ENCODE measurements around the gene IGFLR1.
A peak's percentile ranks its signal among the peaks of the same experiment; 100 is the strongest.
"Not testable (repeated sequence)": the region's sequence is repeated elsewhere in the genome, so short reads cannot be mapped to it uniquely, and the experiment has no call there.

IGFLR1 gene

GRCh38 chr19:35775046-35775297 lies 32.7 kb upstream of the IGFLR1 start:
- no peak for DNase-seq (ENCODE audit: low read depth)
- TF ChIP-seq MAX (IDR thresholded peaks at IDR 0.05; ENCODE audit: low read depth, low read length) (no peak), POLR2A (IDR thresholded peaks at IDR 0.05; ENCODE audit: extremely low read depth, insufficient read length) (no peak), CTCF (IDR thresholded peaks at IDR 0.05; ENCODE audit: low read depth, low read length) (no peak), MYC (IDR thresholded peaks at IDR 0.05; ENCODE audit: low read depth, low read length) (no peak)
- peak overlapping the region; percentile 16 for H3K4me3 ChIP-seq (ENCODE audit: low read depth, low read length)

GRCh38 chr19:35774274-35775045 lies 32.2 kb upstream of the IGFLR1 start:
- DNase-seq (ENCODE audit: low read depth) = no peak
- TF ChIP-seq MYC (IDR thresholded peaks at IDR 0.05; ENCODE audit: low read depth, low read length) (no peak), CTCF (IDR thresholded peaks at IDR 0.05; ENCODE audit: low read depth, low read length) (no peak), MAX (IDR thresholded peaks at IDR 0.05; ENCODE audit: low read depth, low read length) (no peak), POLR2A (IDR thresholded peaks at IDR 0.05; ENCODE audit: extremely low read depth, insufficient read length) (no peak)
- no peak overlapping the region for H3K4me3 ChIP-seq (ENCODE audit: low read depth, low read length)

- no peak overlapping the region for H3K4me3 ChIP-seq (ENCODE audit: low read depth, low read length)
- DNase-seq (ENCODE audit: low read depth) = no peak
- TF ChIP-seq MAX (IDR thresholded peaks at IDR 0.05; ENCODE audit: low read depth, low read length) = no peak
- TF ChIP-seq MYC (IDR thresholded peaks at IDR 0.05; ENCODE audit: low read depth, low read length) = no peak
- TF ChIP-seq CTCF (IDR thresholded peaks at IDR 0.05; ENCODE audit: low read depth, low read length) = no peak
- TF ChIP-seq POLR2A (IDR thresholded peaks at IDR 0.05; ENCODE audit: extremely low read depth, insufficient read length) = no peak
Observed at GRCh38 chr19:35773020-35773806, 31.0 kb upstream of the IGFLR1 start.

GRCh38 chr19:35772362-35772761 lies 30.1 kb upstream of the IGFLR1 start:
- not testable (repeated sequence) for H3K4me3 ChIP-seq (ENCODE audit: low read depth, low read length); DNase-seq (ENCODE audit: low read depth)

- no peak for DNase-seq (ENCODE audit: low read depth)
- H3K4me3 ChIP-seq (ENCODE audit: low read depth, low read length) = no peak overlapping the region
- TF ChIP-seq MYC (IDR thresholded peaks at IDR 0.05; ENCODE audit: low read depth, low read length) = no peak
- TF ChIP-seq POLR2A (IDR thresholded peaks at IDR 0.05; ENCODE audit: extremely low read depth, insufficient read length) = no peak
- TF ChIP-seq MAX (IDR thresholded peaks at IDR 0.05; ENCODE audit: low read depth, low read length) = no peak
- TF ChIP-seq CTCF (IDR thresholded peaks at IDR 0.05; ENCODE audit: low read depth, low read length) = no peak
Observed at GRCh38 chr19:35768082-35768421, 25.8 kb upstream of the IGFLR1 start.

GRCh38 chr19:35767288-35768081 lies 25.2 kb upstream of the IGFLR1 start:
- DNase-seq (ENCODE audit: low read depth) = no peak
- no peak overlapping the region for H3K4me3 ChIP-seq (ENCODE audit: low read depth, low read length)
- TF ChIP-seq POLR2A (IDR thresholded peaks at IDR 0.05; ENCODE audit: extremely low read depth, insufficient read length) = no peak
- TF ChIP-seq MYC (IDR thresholded peaks at IDR 0.05; ENCODE audit: low read depth, low read length) = no peak
- TF ChIP-seq MAX (IDR thresholded peaks at IDR 0.05; ENCODE audit: low read depth, low read length) = no peak
- no peak for TF ChIP-seq CTCF (IDR thresholded peaks at IDR 0.05; ENCODE audit: low read depth, low read length)

All from NB4 (cell line).